Activated naive CD4-positive, alpha-beta T cell (primary cell): ENCODE measurements around the gene C17orf67.
A peak's percentile ranks its signal among the peaks of the same experiment; 100 is the strongest.

Source experiments
- DNase-seq, 4 experiments: peaks; one replicate each; lab custom pipeline; 2025; lab: John Stamatoyannopoulos, UW

Gene C17orf67

GRCh38 chr17:56808503-56808902 lies 25.2 kb downstream of the C17orf67 start:
- DNase-seq, result no peak

DNA sequence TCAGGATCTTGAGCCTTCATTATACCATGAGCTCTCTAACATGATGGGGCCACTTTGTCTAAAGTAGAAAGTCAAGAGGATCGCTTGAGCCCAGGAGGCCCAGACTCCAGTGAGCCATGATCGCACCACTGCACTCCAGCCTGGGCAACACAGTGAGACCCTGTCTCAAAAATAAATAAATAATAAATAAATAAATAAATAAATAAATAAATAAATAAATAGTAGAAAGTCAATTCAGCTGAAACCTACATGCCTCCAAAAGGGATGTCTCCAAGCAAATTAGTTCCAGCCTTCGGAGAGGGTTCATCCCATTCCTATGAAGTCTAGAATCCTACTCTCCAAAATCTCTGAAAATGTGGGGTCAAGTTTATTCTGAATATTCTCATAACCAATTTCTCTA lies 26.0 kb downstream of the C17orf67 start:
- DNase-seq, result no peak

GRCh38 chr17:56806949-56807348 lies 26.8 kb downstream of the C17orf67 start:
- no peak for DNase-seq

DNA sequence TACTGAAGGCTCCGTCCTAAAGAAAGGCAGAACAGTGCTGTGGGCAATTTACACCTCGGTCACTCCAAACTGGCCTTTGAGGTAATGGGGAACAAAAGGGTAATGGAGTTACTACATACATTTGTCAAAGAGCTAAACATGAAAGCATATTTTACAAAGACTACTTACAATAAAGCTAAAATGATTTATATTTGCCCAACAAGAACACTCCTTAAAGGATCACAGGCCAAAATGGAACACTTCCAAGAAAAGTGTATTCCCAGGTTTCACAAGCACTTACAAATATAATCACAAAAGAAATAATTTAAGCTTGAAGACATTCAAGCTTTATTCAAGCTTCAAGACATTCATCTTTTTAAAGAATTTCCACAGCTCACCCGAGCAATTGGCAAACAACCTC lies 29.3 kb downstream of the C17orf67 start:
- no peak for DNase-seq

GRCh38 chr17:56803071-56803470 lies 30.6 kb downstream of the C17orf67 start:
- no peak for DNase-seq

- no peak for DNase-seq
These were observed 32.1 kb downstream of the C17orf67 start for GRCh38 chr17:56801459-56802178.

DNA sequence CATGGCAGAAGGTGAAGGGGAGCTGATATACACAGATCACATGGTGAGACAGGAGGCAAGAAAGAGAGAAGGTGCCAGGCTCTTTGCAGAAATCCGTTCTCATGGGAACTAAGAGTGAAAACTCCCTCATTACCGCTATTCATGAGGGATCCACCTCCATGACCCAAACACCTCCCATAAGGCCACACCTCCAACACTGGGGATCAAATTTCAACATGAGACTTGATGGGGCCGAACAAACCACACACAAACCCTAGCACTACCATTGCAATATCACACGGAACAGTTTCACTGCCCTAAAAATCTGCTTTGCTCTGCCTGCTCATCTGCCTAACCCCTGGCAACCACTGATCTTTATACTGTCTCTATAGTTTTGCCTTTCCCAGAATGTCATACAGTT lies 34.8 kb downstream of the C17orf67 start:
- no peak for DNase-seq

- DNase-seq, result no peak
These were observed 37.2 kb downstream of the C17orf67 start for GRCh38 chr17:56796536-56796935.

- no peak for DNase-seq
These were observed 38.4 kb downstream of the C17orf67 start for GRCh38 chr17:56795221-56795865.

DNA sequence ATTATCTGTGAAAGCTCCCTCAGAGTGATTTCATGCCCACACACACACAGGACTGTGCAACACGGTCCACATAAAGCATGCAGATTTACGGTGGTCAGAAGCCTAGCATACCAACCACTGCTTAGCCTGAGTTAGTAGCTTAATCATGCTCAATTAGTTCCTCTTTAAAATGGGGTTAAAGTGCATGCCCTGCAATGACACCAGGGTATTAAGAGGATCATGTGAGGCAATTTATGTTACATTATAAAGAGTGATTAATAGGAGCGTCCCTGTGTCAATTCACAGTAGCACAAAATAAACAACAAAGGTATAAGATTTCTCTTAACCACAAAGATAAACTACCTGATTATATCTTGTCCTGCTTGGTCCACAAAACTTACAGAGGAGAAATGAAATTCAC lies 39.8 kb downstream of the C17orf67 start:
- DNase-seq, result no peak

DNA sequence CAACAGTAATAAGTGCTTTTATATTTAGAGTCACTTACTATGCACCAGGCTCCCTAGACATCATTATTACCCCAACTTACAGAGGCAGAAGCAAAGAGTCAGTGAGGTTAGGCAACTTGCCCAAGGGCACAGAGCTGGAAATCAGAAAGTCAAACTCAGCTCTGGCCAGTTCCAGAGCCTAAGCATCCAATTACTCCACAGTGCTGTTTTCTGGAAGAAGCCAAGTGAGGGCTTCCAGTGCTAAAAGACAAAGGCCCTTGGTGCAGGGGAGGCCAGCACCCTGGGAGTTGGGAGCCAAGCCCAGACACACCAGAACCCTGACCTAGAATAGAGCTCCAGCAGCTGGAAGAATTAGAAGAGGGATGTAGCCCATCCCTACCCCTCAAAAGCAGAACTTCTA lies 40.2 kb downstream of the C17orf67 start:
- DNase-seq, result no peak

GRCh38 chr17:56792267-56792666 lies 41.5 kb downstream of the C17orf67 start:
- no peak for DNase-seq

- no peak for DNase-seq
These were observed 46.7 kb downstream of the C17orf67 start for GRCh38 chr17:56786989-56787482.

DNA sequence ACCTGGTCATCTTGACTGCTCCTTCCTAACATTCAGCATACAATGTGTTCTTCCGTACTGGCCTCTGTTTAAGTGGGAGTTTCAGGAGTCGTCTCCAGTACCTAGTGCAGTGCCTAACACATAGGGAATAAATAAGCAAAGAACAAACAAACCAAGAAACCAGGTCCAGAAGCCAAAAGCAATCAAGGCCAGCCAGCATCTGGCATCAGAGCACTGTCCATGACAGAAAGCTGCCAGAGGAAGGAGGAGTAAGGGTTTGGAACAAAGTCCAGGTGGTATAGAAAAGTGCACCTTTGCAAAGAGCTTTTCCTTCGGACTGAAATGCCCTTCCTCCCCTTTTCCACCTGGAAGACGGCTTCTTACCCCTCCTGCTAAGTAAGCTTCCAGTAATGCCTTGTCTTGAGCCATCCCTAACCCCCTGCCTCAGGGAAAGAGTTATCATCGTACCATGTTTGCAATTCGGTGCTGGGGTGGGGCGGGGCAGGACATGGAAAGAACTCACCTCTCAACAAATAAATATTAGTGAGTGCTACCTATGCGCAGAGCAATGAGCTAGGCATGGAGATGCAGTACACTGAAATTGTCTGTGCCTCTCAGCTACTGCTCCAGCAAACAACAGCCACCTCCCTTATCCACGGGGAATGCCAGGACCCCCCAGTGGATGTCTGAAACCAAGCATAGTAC lies 47.6 kb downstream of the C17orf67 start:
- no peak for DNase-seq

DNA sequence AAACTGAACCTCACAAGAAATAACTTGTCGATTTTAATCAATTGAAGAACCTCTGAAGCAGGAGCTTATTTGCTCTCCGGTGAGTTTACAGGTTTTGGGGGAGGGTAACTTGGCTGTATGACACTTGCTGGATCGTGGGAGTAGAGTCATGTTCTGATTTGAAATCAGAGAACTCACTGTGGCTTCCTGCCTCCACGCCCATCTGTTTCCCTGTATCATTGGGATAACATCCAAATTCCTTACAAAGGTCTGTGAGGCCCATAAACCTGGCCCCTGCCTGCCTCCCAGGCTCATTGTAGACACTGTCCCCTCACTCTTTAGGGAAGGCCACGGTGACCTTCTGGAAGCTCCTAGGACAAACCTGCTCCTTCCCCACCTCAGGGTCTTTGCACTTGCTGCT lies 48.3 kb downstream of the C17orf67 start:
- no peak for DNase-seq

- DNase-seq, result no peak
These were observed 51.4 kb downstream of the C17orf67 start for GRCh38 chr17:56782338-56782737.

DNA sequence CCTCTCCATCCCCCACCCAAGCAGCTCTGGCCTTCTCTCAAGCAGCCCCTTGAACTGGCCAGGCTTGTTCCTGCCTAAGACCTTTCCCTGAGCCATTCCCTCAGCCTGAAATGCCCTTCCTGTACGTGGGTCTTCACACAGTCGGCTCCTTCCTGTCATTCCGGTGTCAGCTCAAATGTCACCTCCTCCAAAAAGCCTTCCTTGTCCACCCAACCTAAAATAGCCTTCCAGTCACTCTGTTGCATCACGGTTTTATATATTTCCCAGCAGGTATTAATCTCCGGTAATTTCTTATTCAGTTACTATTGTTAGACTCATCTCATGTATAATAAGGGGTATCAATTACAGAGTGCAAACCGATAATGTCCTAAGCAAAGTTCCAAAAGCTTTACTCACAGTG lies 51.8 kb downstream of the C17orf67 start:
- DNase-seq, result no peak

DNA sequence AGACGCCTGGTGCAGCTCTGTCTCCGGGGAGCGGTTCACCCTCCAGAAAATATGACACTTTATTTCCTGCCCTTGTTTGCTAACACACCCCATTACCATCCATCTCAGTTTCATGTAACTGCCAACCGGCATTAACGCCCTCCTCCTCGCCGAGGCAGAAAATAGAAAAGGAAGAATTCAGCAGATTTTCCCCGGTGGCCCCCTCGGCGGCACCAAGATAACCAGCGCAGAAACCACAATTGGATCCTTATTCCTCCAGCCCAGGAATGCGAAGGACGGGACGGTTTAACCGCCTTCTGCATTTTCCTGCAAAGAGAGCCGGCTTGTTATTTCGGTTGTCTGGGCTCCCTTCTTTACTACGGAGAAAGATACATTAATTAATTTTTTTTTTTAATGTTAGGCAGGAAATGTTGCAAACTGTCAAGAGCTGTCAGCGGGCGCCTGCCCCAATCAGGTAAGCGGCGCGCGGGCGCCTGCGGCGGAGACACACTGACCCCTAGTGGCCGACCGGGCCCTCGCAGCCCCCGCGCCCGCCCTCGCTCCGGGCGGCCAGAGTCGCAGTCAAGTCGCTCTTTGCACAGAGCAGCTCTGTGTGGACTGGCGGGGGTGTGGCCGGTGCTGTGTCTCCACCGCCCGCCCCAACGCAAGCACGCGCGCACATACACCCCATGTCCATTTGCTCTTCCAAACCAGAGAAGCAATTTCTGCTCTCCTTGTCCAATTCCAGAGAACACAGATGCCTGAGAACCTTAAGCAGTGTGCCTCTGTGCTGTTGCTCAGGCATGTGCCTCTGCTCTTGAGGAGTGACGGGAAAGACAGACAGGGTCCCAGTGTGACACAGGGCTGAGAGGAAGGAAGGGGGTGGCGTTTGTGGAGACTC lies 53.6 kb downstream of the C17orf67 start:
- DNase-seq, result peak; percentile 64 to 85 (median 81)

DNA sequence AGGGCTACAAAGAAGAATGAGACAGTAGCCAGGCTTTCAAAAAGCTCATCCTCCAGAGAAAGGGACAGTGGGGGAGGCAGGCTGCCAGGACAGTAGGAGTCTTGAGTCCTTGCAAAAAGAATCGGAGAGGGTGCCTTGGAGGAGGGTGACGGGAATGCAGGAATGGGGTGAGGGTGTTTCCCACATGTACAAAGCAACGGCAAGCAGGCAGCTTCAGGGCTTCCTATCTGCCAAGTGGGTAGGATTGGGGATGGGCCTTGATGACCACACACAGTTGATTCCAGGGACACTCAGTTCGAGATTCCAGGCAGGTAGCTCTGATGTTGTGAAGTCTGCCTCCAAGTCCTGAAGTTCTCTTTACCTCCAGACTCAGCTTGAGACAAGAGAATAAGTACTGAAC lies 54.4 kb downstream of the C17orf67 start:
- DNase-seq, result no peak

DNA sequence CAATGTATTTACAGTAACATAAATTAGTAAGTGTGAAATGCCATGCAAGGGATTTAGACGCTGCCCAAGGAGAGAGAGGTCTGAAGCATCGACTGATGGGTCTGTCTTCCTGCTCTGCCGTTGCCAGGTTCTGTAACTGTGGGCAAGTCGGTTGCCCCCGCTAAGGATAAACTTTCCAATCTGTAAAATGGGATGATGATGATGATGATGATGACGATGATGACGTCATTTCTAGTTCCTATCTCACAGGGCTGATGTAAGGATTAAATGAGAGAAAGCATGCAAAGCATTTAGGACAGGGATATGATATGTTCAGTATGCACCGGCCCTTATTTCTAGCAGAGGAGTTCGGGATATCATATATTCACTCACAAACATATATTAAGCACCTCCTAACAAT lies 54.8 kb downstream of the C17orf67 start:
- no peak for DNase-seq

- DNase-seq, result no peak
These were observed 55.9 kb downstream of the C17orf67 start for GRCh38 chr17:56777859-56778258.

DNA sequence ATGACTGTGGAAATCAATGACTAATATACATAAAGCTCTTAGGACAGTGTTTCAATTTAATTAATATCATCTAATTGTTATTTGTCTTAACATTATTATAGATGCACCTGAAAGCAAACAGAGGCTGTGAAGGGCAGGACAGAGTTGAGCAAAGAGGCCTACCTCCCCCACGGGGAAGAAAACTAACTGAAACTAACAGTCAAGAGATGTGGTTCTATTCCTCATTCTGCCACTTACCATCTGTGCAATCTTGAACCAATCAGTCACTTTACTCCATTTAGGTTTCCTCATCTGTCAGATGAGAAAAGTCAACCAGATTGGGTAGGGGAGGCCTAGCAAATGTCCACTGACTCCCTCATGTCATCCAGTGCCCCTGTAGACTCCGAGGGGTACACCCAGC lies 59.1 kb downstream of the C17orf67 start:
- DNase-seq, result no peak
